ENCODE results near the gene COL27A1. TPM values are rescaled to one million over a fixed set of nuclear protein-coding genes. Genes with fewer than 3 reads are reported as not detected.

COL27A1 gene
- total RNA-seq, 2 donors from 2014 or later: 8.7 to 54.8 TPM

DNA sequence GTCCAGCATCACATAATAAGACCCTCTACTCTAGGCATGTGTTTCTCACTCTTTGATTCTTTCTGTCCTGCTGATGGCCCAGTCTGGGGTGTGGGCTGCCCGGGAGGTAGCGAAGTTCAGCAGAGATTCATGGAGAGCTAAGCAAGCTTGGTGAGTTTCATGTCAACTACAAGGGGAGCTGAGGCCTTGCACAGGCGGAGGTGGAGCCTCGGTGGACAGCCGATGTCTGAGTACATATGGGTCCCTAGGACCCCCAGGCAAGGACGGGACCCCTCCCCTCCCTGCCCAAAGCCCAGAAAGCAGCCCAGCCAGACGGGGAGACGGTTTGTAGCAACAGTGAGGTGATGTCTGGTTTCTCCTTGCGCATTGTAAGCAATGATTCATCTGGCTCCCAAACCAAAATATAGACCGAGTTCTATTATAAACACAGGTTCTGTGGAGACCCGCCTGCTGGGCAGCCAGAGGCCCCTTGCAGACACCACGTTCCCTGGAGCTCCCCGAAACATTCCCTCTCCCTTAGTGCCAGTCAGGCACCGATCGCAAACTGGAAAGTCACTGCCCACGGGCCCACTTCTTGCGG lies 45.5 kb downstream of the COL27A1 start:
- intact Hi-C loops (cut with DNase I): no loop called here

GRCh38 chr9:114202396-114202795 lies 47.1 kb downstream of the COL27A1 start:
- no peaks in the 10 kb centered on the region for H3K9me3 ChIP-seq
- DNase-seq (ENCODE audit: low spot score): no peak
- TF ChIP-seq, protein P1, sequence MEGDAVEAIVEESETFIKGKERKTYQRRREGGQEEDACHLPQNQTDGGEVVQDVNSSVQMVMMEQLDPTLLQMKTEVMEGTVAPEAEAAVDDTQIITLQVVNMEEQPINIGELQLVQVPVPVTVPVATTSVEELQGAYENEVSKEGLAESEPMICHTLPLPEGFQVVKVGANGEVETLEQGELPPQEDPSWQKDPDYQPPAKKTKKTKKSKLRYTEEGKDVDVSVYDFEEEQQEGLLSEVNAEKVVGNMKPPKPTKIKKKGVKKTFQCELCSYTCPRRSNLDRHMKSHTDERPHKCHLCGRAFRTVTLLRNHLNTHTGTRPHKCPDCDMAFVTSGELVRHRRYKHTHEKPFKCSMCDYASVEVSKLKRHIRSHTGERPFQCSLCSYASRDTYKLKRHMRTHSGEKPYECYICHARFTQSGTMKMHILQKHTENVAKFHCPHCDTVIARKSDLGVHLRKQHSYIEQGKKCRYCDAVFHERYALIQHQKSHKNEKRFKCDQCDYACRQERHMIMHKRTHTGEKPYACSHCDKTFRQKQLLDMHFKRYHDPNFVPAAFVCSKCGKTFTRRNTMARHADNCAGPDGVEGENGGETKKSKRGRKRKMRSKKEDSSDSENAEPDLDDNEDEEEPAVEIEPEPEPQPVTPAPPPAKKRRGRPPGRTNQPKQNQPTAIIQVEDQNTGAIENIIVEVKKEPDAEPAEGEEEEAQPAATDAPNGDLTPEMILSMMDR (IDR thresholded peaks at IDR 0.05): no peak
- TF ChIP-seq POLR2AphosphoS5 (IDR thresholded peaks at IDR 0.05): no peak
- TF ChIP-seq POLR2A (IDR thresholded peaks at IDR 0.05): no peak
- H3K36me3 ChIP-seq: no peaks in the 10 kb centered on the region
- H3K4me3 ChIP-seq: no peak overlapping the region
- WGBS: 94% methylated on average over 6 of the region's 6 CpGs
- H3K27ac ChIP-seq: no peak overlapping the region
- H3K27me3 ChIP-seq (replicated peaks; ENCODE audit: insufficient read depth): no peaks in the 10 kb centered on the region
- intact Hi-C loops (cut with DNase I): no loop called here
- peaks cover 2% of the 10 kb centered on the region for H3K4me1 ChIP-seq (replicated peaks)

More for the DNA sequence above, 45.5 kb downstream of the COL27A1 start:
- no peak overlapping the region for H3K27ac ChIP-seq
- WGBS: 65% methylated on average over 17 of the region's 17 CpGs
- TF ChIP-seq POLR2A (IDR thresholded peaks at IDR 0.05) (no peak), POLR2AphosphoS5 (IDR thresholded peaks at IDR 0.05) (no peak)
- TF ChIP-seq, protein P1 (IDR thresholded peaks at IDR 0.05): no peak
- H3K9me3 ChIP-seq: no peaks in the 10 kb centered on the region
- DNase-seq (ENCODE audit: low spot score): no peak
- no peaks in the 10 kb centered on the region for H3K27me3 ChIP-seq (replicated peaks; ENCODE audit: insufficient read depth)
- H3K4me3 ChIP-seq: no peak overlapping the region
- peaks cover 2% of the 10 kb centered on the region for H3K4me1 ChIP-seq (replicated peaks)
- no peaks in the 10 kb centered on the region for H3K36me3 ChIP-seq

DNA sequence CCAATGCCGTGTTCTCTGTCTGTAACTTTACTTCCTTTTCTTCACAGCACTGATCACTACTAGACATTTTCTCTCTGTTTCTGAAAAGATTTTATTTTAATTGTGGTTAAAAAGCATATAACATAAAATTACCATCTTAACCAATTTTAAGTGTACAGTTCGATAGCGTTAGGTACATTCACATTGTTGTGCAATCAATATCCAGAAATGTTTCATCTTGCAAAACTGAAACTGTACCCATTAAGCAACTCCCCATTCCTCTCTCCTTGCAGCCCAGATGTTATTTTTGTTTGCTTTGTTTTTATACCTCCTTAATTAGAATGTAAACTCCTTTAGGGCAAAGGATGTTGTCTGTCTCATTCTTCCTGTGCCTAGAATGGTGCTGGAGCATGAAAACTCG lies 47.5 kb downstream of the COL27A1 start:
- no peak overlapping the region for H3K27ac ChIP-seq
- H3K36me3 ChIP-seq: no peaks in the 10 kb centered on the region
- no peak overlapping the region for H3K4me3 ChIP-seq
- intact Hi-C loops (cut with DNase I): no loop called here
- no peaks in the 10 kb centered on the region for H3K9me3 ChIP-seq
- DNase-seq (ENCODE audit: low spot score): no peak
- no peaks in the 10 kb centered on the region for H3K27me3 ChIP-seq (replicated peaks; ENCODE audit: insufficient read depth)
- H3K4me1 ChIP-seq (replicated peaks): peaks cover 2% of the 10 kb centered on the region
- TF ChIP-seq POLR2A (IDR thresholded peaks at IDR 0.05) (no peak), POLR2AphosphoS5 (IDR thresholded peaks at IDR 0.05) (no peak)
- TF ChIP-seq, protein P1 (IDR thresholded peaks at IDR 0.05): no peak
- 79% methylated on average over 4 of the region's 4 CpGs for WGBS

- no peaks in the 10 kb centered on the region for H3K9me3 ChIP-seq
- TF ChIP-seq, protein P1 (IDR thresholded peaks at IDR 0.05): no peak
- TF ChIP-seq POLR2A (IDR thresholded peaks at IDR 0.05) (no peak), POLR2AphosphoS5 (IDR thresholded peaks at IDR 0.05) (no peak)
- no peak for DNase-seq (ENCODE audit: low spot score)
- H3K36me3 ChIP-seq: no peaks in the 10 kb centered on the region
- no peak overlapping the region for H3K27ac ChIP-seq
- H3K27me3 ChIP-seq (replicated peaks; ENCODE audit: insufficient read depth): no peaks in the 10 kb centered on the region
- peaks cover 2% of the 10 kb centered on the region for H3K4me1 ChIP-seq (replicated peaks)
- WGBS: 47% methylated on average over 11 of the region's 11 CpGs
- intact Hi-C loops (cut with DNase I): no loop called here
- H3K4me3 ChIP-seq: no peak overlapping the region
Observed at GRCh38 chr9:114203410-114204140, 48.2 kb downstream of the COL27A1 start.

- intact Hi-C loops (cut with DNase I): no loop called here
- no peak for DNase-seq (ENCODE audit: low spot score)
- Histone ChIP-seq H3K27ac (no peak overlapping the region), H3K4me1 (replicated peaks) (peaks cover 2% of the 10 kb centered on the region), H3K4me3 (no peak overlapping the region), H3K9me3 (no peaks in the 10 kb centered on the region), H3K36me3 (no peaks in the 10 kb centered on the region), H3K27me3 (replicated peaks; ENCODE audit: insufficient read depth) (no peaks in the 10 kb centered on the region)
- 92% methylated on average over 4 of the region's 4 CpGs for WGBS
- TF ChIP-seq POLR2A (IDR thresholded peaks at IDR 0.05) (no peak), POLR2AphosphoS5 (IDR thresholded peaks at IDR 0.05) (no peak)
- TF ChIP-seq, protein P1 (IDR thresholded peaks at IDR 0.05): no peak
Observed at GRCh38 chr9:114204265-114204664, 48.9 kb downstream of the COL27A1 start.

All from prostate gland (tissue), 2 donors.